HepG2 (cell line): ENCODE results near the gene ALDH3A2. TPM values are rescaled to one million over a fixed set of nuclear protein-coding genes. Genes with fewer than 3 reads are reported as not detected.
A peak's percentile ranks its signal among the peaks of the same experiment; 100 is the strongest.

Experiments used
- ATAC-seq: fragments of 200-7000 bp; cut with Tn5 transposase; 3 replicates; pipeline ENCODE4 v1.9.1; 2020; ENCODE audit warnings: mild to moderate bottlenecking, moderate library complexity
- BruUV-seq: library from RNA; stranded (reverse); fragments of 400-500 nt; replicated peaks from 2 replicates; lab custom pipeline; 2021; lab: Mats Ljungman, UMichigan
- CTCF ChIA-PET: fragments of 300-600 bp; formaldehyde crosslinking; extraction: SDS; loops from one replicate; lab custom pipeline; 2021; ENCODE audit warnings: low total read pairs, inconsistent platforms, low intra/inter-chr PET ratio; lab: Yijun Ruan, JAX
- POLR2A ChIA-PET: fragments of 350-600 bp; sonication (Branson Sonifier 250); formaldehyde crosslinking; loops from one replicate; lab custom pipeline; 2020; ENCODE audit warnings: antibody characterized with exemption, inconsistent platforms; lab: Yijun Ruan, JAX
- DNase-seq: peaks from one replicate; pipeline ENCODE4 v3.0.0-alpha.2; 2015; ENCODE audit warnings: low spot score
- FAIRE-seq: peaks from 3 replicates; lab custom pipeline; 2011; peaks lifted over from hg19 to GRCh38; lab: Jason Lieb, UNC
- H2AFZ ChIP-seq: one replicate; pipeline ENCODE4 v1.6.1; 2011; ENCODE audit warnings: low read length, inconsistent platforms
- H3K27ac ChIP-seq: fragments of 300-600 bp; 3 replicates; pipeline ENCODE4 v1.8.0; 2011; ENCODE audit warnings: mixed run types, mild to moderate bottlenecking, mixed read lengths, low read length, inconsistent platforms; ENCODE audit not compliant: insufficient read depth; ENCODE audit errors: extremely low read length
- H3K27me3 ChIP-seq, 2 experiments: fragments of 200-600 bp in 1 of 2; 2 replicates in 1 of 2; 3 replicates in 1 of 2; pipeline versions ENCODE4 v1.6.0 to v1.8.0; 2011; ENCODE audit warnings: low read length in 2 of 2, mild to moderate bottlenecking in 2 of 2, moderate library complexity in 2 of 2, inconsistent platforms in 1 of 2; ENCODE audit not compliant: insufficient read depth in 2 of 2, control insufficient read depth in 1 of 2
- H3K36me3 ChIP-seq, 2 experiments: fragments of 200-600 bp in 1 of 2; replicated peaks in 1 of 2; 2 replicates in 1 of 2; 3 replicates in 1 of 2; pipeline versions ENCODE4 v1.5.1 to v1.8.0; 2011; ENCODE audit warnings: low read length in 2 of 2, inconsistent platforms in 1 of 2; ENCODE audit not compliant: insufficient read depth in 2 of 2, control insufficient read depth in 1 of 2
- H3K4me1 ChIP-seq: 2 replicates; pipeline ENCODE4 v1.5.1; 2012; ENCODE audit warnings: low read length, inconsistent platforms; ENCODE audit not compliant: insufficient read depth
- H3K4me2 ChIP-seq: 2 replicates; pipeline ENCODE4 v1.6.0; 2011; ENCODE audit warnings: low read depth, low read length, inconsistent platforms
- H3K4me3 ChIP-seq, 3 experiments: fragments of 200-600 bp in 1 of 3; sonication (generic), shearing (Covaris generic) in 1 of 3; replicated peaks in 1 of 3; 2 replicates each; pipeline ENCODE4 v1.5.1; 2011 to 2016; ENCODE audit warnings: low read length in 3 of 3, inconsistent platforms in 2 of 3, low read depth in 2 of 3, mild to moderate bottlenecking in 2 of 3, control low read depth in 1 of 3, mixed read lengths in 1 of 3; ENCODE audit not compliant: insufficient read depth in 1 of 3
- H3K79me2 ChIP-seq: one replicate; pipeline ENCODE4 v1.6.1; 2011; ENCODE audit warnings: low read length, inconsistent platforms; ENCODE audit not compliant: insufficient read depth
- H3K9ac ChIP-seq: 2 replicates; pipeline ENCODE4 v1.6.0; 2011; ENCODE audit warnings: mild to moderate bottlenecking, low read depth, low read length, inconsistent platforms; ENCODE audit not compliant: insufficient read depth
- H3K9me3 ChIP-seq: 2 replicates; pipeline ENCODE4 v1.5.1; 2012; ENCODE audit warnings: mild to moderate bottlenecking, low read length
- H4K20me1 ChIP-seq: 2 replicates; pipeline ENCODE4 v1.6.0; 2011; ENCODE audit warnings: inconsistent platforms, mild to moderate bottlenecking, low read length, moderate library complexity; ENCODE audit not compliant: insufficient read depth
- AHDC1 ChIP-seq: sonication (generic); formaldehyde crosslinking; IDR thresholded peaks from 2 replicates; pipeline ENCODE4 v1.5.1; 2020; ENCODE audit warnings: mild to moderate bottlenecking, missing genetic modification reagents, borderline replicate concordance
- ARID5B ChIP-seq: IDR thresholded peaks from 2 replicates; pipeline ENCODE4 v1.4.0; 2020; ENCODE audit warnings: mild to moderate bottlenecking, missing genetic modification reagents
- FOXP1 ChIP-seq, 2 experiments: fragments of 450-650 bp in 1 of 2; IDR thresholded peaks; 2 replicates each; pipeline ENCODE4 v1.6.1; 2017 to 2018; ENCODE audit warnings: antibody characterized with exemption in 1 of 2
- GATAD2A ChIP-seq: IDR thresholded peaks from 2 replicates; pipeline ENCODE4 v1.6.1; 2016
- HOXA3 ChIP-seq: sonication (generic); formaldehyde crosslinking; IDR thresholded peaks from 2 replicates; pipeline ENCODE4 v1.5.0; 2020; ENCODE audit warnings: missing genetic modification reagents
- MYNN ChIP-seq: sonication (generic); formaldehyde crosslinking; IDR thresholded peaks from 2 replicates; pipeline ENCODE4 v1.4.0; 2020; ENCODE audit warnings: mild to moderate bottlenecking, low read depth, missing genetic modification reagents
- ONECUT2 ChIP-seq: sonication (generic); formaldehyde crosslinking; IDR thresholded peaks from 2 replicates; pipeline ENCODE4 v1.4.0; 2020; ENCODE audit warnings: missing genetic modification reagents
- PAXIP1 ChIP-seq: sonication (generic); formaldehyde crosslinking; conservative IDR thresholded peaks from 2 replicates; pipeline ENCODE4 v1.4.0; 2020; ENCODE audit warnings: mild to moderate bottlenecking, missing genetic modification reagents, moderate library complexity
- TCF7 ChIP-seq: sonication (generic); IDR thresholded peaks from 2 replicates; pipeline ENCODE4 v1.6.1; 2016; ENCODE audit warnings: antibody characterized with exemption, low read depth
- ZNF883 ChIP-seq: sonication (generic); formaldehyde crosslinking; IDR thresholded peaks from 2 replicates; pipeline ENCODE4 v1.5.1; 2020; ENCODE audit warnings: mild to moderate bottlenecking, missing genetic modification reagents; ENCODE audit errors: not compliant biosample characterization
- WGBS: methylation state at CpG from one replicate; pipeline ENCODE4 v1.1.6; 2017; ENCODE audit warnings: low lambda C conversion rate; 5-methylcytosine and 5-hydroxymethylcytosine counted together
- in situ Hi-C: cut with HindIII; loops from 2 replicates; pipeline ENCODE4 v1.10.0; 2017; ENCODE audit warnings: low pct_unique_long_range_greater_than_20kb; ENCODE audit not compliant: extremely low pct_ligation_motif_present
- intact Hi-C: fragments of 100-400 bp; cut with micrococcal nuclease; formaldehyde crosslinking; loops from one replicate; pipeline ENCODE4 v1.10.0; 2022; ENCODE audit not compliant: unreplicated experiment
- polyA plus RNA-seq, 8 experiments: library from polyadenylated mRNA; depleted of rRNA in 3 of 8; stranded (reverse) in 7 of 8; unstranded in 1 of 8; fragments of >200 nt; fragmentation: Illumina TruSeq in 4 of 8; extraction: Trizol in 4 of 8; gene quantifications; 2 replicates each; pipeline versions ENCODE4 v1.2.1 to v1.2.3, GENCODE V29; 2011 to 2016; ENCODE audit warnings: low read depth in 4 of 8, missing spikeins in 1 of 8, mixed read lengths in 1 of 8; ENCODE audit not compliant: insufficient read depth in 1 of 8
- total RNA-seq, 5 experiments: library from RNA; depleted of rRNA; stranded (reverse); fragments of >200 nt; fragmentation: Illumina TruSeq; extraction: Trizol; gene quantifications; 2 replicates each; pipeline ENCODE4 v1.2.3, GENCODE V29; 2016; ENCODE audit warnings: low read depth in 1 of 5

Gene ALDH3A2
- total and polyA plus RNA-seq, 2 of the 13 experiments (the other 11 are each of a cell fraction or from before 2014, with no cell fraction given): 80.8 to 180 TPM

- 62% methylated on average over 5 of the region's 5 CpGs for WGBS
- no peak for ATAC-seq
These were observed 6.1 kb upstream of the ALDH3A2 start for GRCh38 chr17:19642373-19642893.

More at GRCh38 chr17:19642373-19642893, 6.1 kb upstream of the ALDH3A2 start:
- Histone ChIP-seq H3K27me3 (no peaks in the 10 kb centered on the region), H3K36me3 (no peaks in the 10 kb centered on the region), H3K27ac (no peak overlapping the region), H3K9me3 (no peaks in the 10 kb centered on the region), H3K9ac (no peak overlapping the region), H2AFZ (no peak overlapping the region), H3K79me2 (no peaks in the 10 kb centered on the region), H4K20me1 (no peaks in the 10 kb centered on the region), H3K4me2 (peak overlapping the region; percentile 20), H3K4me3 (no peak overlapping the region), H3K4me1 (peaks cover 61% of the 10 kb centered on the region)
- no peak for TF ChIP-seq FOXP1 (IDR thresholded peaks at IDR 0.05)
- peak; percentile 58; the same call in 1 of the 2 replicates for TF ChIP-seq FOXP1 (CRISPR knock-in tag; IDR thresholded peaks at IDR 0.05)
- TF ChIP-seq HOXA3: no peak
- TF ChIP-seq PAXIP1 (CRISPR knock-in tag): 0 out of 2 replicates have a peak, but pooled peaks have one; percentile 27
- TF ChIP-seq TCF7: 0 out of 2 replicates have a peak, but pooled peaks have one; percentile 12
- TF ChIP-seq GATAD2A (CRISPR knock-in tag): 0 out of 2 replicates have a peak, but pooled peaks have one; percentile 33
- TF ChIP-seq ARID5B (CRISPR knock-in tag): 0 out of 2 replicates have a peak, but pooled peaks have one; percentile 29
- peak; percentile 33; the same call in 1 of the 2 replicates for TF ChIP-seq AHDC1 (CRISPR knock-in tag)
- TF ChIP-seq ONECUT2: peak; percentile 69
- no peak for TF ChIP-seq ZNF883 (CRISPR knock-in tag)
- no peak for TF ChIP-seq MYNN (CRISPR knock-in tag)
- intact Hi-C loops: loop anchor here (10.0 kb wide), 3 partner anchors 48 to 122 kb away; no protein-coding TSS in a partner anchor
- in situ Hi-C loops: no loop called here
- DNase-seq: no peak
- no TSS peak for BruUV-seq
- no peak for FAIRE-seq
- CTCF ChIA-PET: no interaction called here
- POLR2A ChIA-PET: interaction anchor here (0.7 to 1.6 kb wide), 3 partner anchors 10 to 37 kb away, joined by 3 to 4 read pairs (median 3); no protein-coding TSS in a partner anchor
